ENCODE measurements around the gene RASSF7. TPM values are rescaled to one million over a fixed set of nuclear protein-coding genes. Genes with fewer than 3 reads are reported as not detected.
A peak's percentile ranks its signal among the peaks of the same experiment; 100 is the strongest.

The RASSF7 gene
- total and polyA plus RNA-seq, 2 donors (not counting 1 experiment from before 2014, with no cell fraction given), result 29.8 to 89.3 TPM

GRCh38 chr11:544817-545166 is 16.0 kb upstream of the RASSF7 start:
- no peak for DNase-seq
- WGBS (ENCODE audit: insufficient coverage), result 86% methylated on average over 4 of the region's 5 CpGs
- Histone ChIP-seq H3K9ac (ENCODE audit: low read length) (no peak overlapping the region), H3K4me1 (ENCODE audit: control insufficient read depth in 2 of 2, insufficient read depth in 2 of 2, low read length in 2 of 2) (peaks cover 0 to 4% of the 10 kb centered on the region in 2 donors), H2AFZ (ENCODE audit: insufficient read depth, low read depth, low read length, poor library complexity, severe bottlenecking) (no peak overlapping the region), H3K9me3 (ENCODE audit: control extremely low read depth in 1 of 3, control insufficient read depth in 2 of 3, insufficient read depth in 1 of 3, low read length in 2 of 3) (no peaks in the 10 kb centered on the region), H3K27ac (ENCODE audit: low read length in 2 of 2) (no peak overlapping the region), H3K36me3 (replicated peaks in 1 of 2; ENCODE audit: control extremely low read depth in 1 of 2, control insufficient read depth in 1 of 2, extremely low read depth in 1 of 2, insufficient read depth in 2 of 2, low read length in 1 of 2) (peaks cover 0 to 2% of the 10 kb centered on the region in 2 experiments), H3K79me2 (ENCODE audit: control insufficient read depth, insufficient read depth, low read length) (peaks cover 14% of the 10 kb centered on the region), H4K20me1 (ENCODE audit: control insufficient read depth, insufficient read depth, low read length, poor library complexity, severe bottlenecking) (no peaks in the 10 kb centered on the region), H3K4me2 (replicated peaks; ENCODE audit: low read depth, low read length, poor library complexity, severe bottlenecking) (no peak overlapping the region), H3K4me3 (ENCODE audit: control extremely low read depth in 1 of 5, extremely low read depth in 1 of 5, insufficient read depth in 1 of 5, low read depth in 2 of 5, low read length in 4 of 5) (no peak overlapping the region), H3K27me3 (replicated peaks in 1 of 4; ENCODE audit: control extremely low read depth in 1 of 4, control insufficient read depth in 3 of 4, insufficient read depth in 4 of 4, low read length in 3 of 4) (no peaks in the 10 kb centered on the region)
- Mint-ChIP-seq H3K27me3 (no peaks in the 10 kb centered on the region), H3K9me3 (ENCODE audit: insufficient read depth) (no peaks in the 10 kb centered on the region), H3K4me1 (peaks cover 2% of the 10 kb centered on the region), H3K4me3 (no peak overlapping the region), H3K27ac (no peak overlapping the region)
- intact Hi-C loops (cut with micrococcal nuclease), result no loop called here
- no peak for ATAC-seq (ENCODE audit: low read depth)
- CTCF ChIA-PET, result interaction anchor here (0.6 to 1.2 kb wide), 4 partner anchors 9 to 178 kb away, joined by 3 to 5 read pairs (median 3); partner anchors contain the start of gene HRAS
- TF ChIP-seq EZH2 (IDR thresholded peaks at IDR 0.05; ENCODE audit: borderline replicate concordance, insufficient read depth, low read depth, low read length, poor library complexity, severe bottlenecking) (no peak), CTCF (IDR thresholded peaks at IDR 0.05) (no peak)
- POLR2A ChIA-PET, result no interaction called here

GRCh38 chr11:545171-545570 is 15.6 kb upstream of the RASSF7 start:
- H3K9ac ChIP-seq (ENCODE audit: low read length), result no peak overlapping the region
- Mint-ChIP-seq H3K4me3 (no peak overlapping the region), H3K27me3 (no peaks in the 10 kb centered on the region), H3K9me3 (ENCODE audit: insufficient read depth) (no peaks in the 10 kb centered on the region), H3K27ac (no peak overlapping the region), H3K4me1 (peaks cover 2% of the 10 kb centered on the region)
- H3K4me1 ChIP-seq (ENCODE audit: control insufficient read depth in 2 of 2, insufficient read depth in 2 of 2, low read length in 2 of 2), result peaks cover 0 to 4% of the 10 kb centered on the region in 2 donors
- H4K20me1 ChIP-seq (ENCODE audit: control insufficient read depth, insufficient read depth, low read length, poor library complexity, severe bottlenecking), result no peaks in the 10 kb centered on the region
- DNase-seq, result peak; percentile 14
- no peak overlapping the region for H3K4me2 ChIP-seq (replicated peaks; ENCODE audit: low read depth, low read length, poor library complexity, severe bottlenecking)
- peaks cover 0 to 6% of the 10 kb centered on the region in 2 experiments for H3K36me3 ChIP-seq (replicated peaks in 1 of 2; ENCODE audit: control extremely low read depth in 1 of 2, control insufficient read depth in 1 of 2, extremely low read depth in 1 of 2, insufficient read depth in 2 of 2, low read length in 1 of 2)
- H2AFZ ChIP-seq (ENCODE audit: insufficient read depth, low read depth, low read length, poor library complexity, severe bottlenecking), result no peak overlapping the region
- no peak for ATAC-seq (ENCODE audit: low read depth)
- H3K27ac ChIP-seq (ENCODE audit: low read length in 2 of 2), result no peak overlapping the region
- no peak overlapping the region for H3K4me3 ChIP-seq (ENCODE audit: control extremely low read depth in 1 of 5, extremely low read depth in 1 of 5, insufficient read depth in 1 of 5, low read depth in 2 of 5, low read length in 4 of 5)
- 94% methylated on average over 11 of the region's 11 CpGs for whole genome bisulfite sequencing (ENCODE audit: insufficient coverage)
- peaks cover 10% of the 10 kb centered on the region for H3K79me2 ChIP-seq (ENCODE audit: control insufficient read depth, insufficient read depth, low read length)
- CTCF ChIA-PET, result interaction anchor here (0.6 to 1.2 kb wide), 4 partner anchors 10 to 178 kb away, joined by 3 to 5 read pairs (median 3); partner anchors contain the start of gene HRAS
- POLR2A ChIA-PET, result no interaction called here
- intact Hi-C loops (cut with micrococcal nuclease), result no loop called here
- H3K9me3 ChIP-seq (ENCODE audit: control extremely low read depth in 1 of 3, control insufficient read depth in 2 of 3, insufficient read depth in 1 of 3, low read length in 2 of 3), result no peaks in the 10 kb centered on the region
- no peaks in the 10 kb centered on the region for H3K27me3 ChIP-seq (replicated peaks in 1 of 4; ENCODE audit: control extremely low read depth in 1 of 4, control insufficient read depth in 3 of 4, insufficient read depth in 4 of 4, low read length in 3 of 4)
- no peak for TF ChIP-seq EZH2 (IDR thresholded peaks at IDR 0.05; ENCODE audit: borderline replicate concordance, insufficient read depth, low read depth, low read length, poor library complexity, severe bottlenecking)

Data from B cell (primary cell).